Left renal pelvis (tissue), 4 donors: ENCODE measurements around the gene RGS2. TPM values are rescaled to one million over a fixed set of nuclear protein-coding genes. Genes with fewer than 3 reads are reported as not detected.

Source experiments
- polyA plus RNA-seq, 4 donors: library from polyadenylated mRNA; unstranded; fragments of 120-200 nt; gene quantifications; one replicate each; pipeline ENCODE4 v1.2.1, GENCODE V29; 2013; ENCODE audit not compliant: insufficient read length in 4 of 4

Gene RGS2
- polyA plus RNA-seq, 4 donors, result 25.6 to 46.3 (median 36.9) TPM

Other genes starting within 250 kb of the RGS2 start
- 1 to 10 TPM; 2.7 to 6.6 (median 4.4) TPM for gene RGS1, start 233.3 kb upstream of the RGS2 start, polyA plus RNA-seq
- gene RGS13, start 172.9 kb upstream of the RGS2 start, polyA plus RNA-seq, result not detected